GM12878 (cell line): ENCODE data around the gene KATNB1. TPM values are rescaled to one million over a fixed set of nuclear protein-coding genes. Genes with fewer than 3 reads are reported as not detected.

Experiments
- ATAC-seq: fragments of 200-7000 bp; cut with Tn5 transposase; 3 replicates; pipeline ENCODE4 v1.9.1; 2020; ENCODE audit warnings: mild to moderate bottlenecking, moderate library complexity
- BruUV-seq: library from RNA; stranded (reverse); fragments of 400-500 nt; replicated peaks from 2 replicates; lab custom pipeline; 2021; lab: Mats Ljungman, UMichigan
- CTCF ChIA-PET: fragments of 300-600 bp; sonication (Branson Sonifier 250); formaldehyde crosslinking; extraction: SDS; loops from one replicate; lab custom pipeline; 2021; ENCODE audit warnings: inconsistent platforms; lab: Yijun Ruan, JAX
- POLR2A ChIA-PET: fragments of 350-600 bp; formaldehyde crosslinking; extraction: SDS; loops from one replicate; lab custom pipeline; 2021; ENCODE audit warnings: inconsistent platforms; lab: Charles Lee
- RAD21 ChIA-PET: fragments of 300-600 bp; sonication (Branson Sonifier 250); formaldehyde crosslinking; loops from one replicate; lab custom pipeline; 2023; ENCODE audit warnings: antibody characterized with exemption; ENCODE audit not compliant: unreplicated experiment; lab: Charles Lee
- SMC1A ChIA-PET: fragments of 300-600 bp; sonication (Branson Sonifier 250); formaldehyde crosslinking; loops from one replicate; lab custom pipeline; 2023; ENCODE audit not compliant: unreplicated experiment, uncharacterized antibody; lab: Charles Lee
- DNase-seq: peaks from one replicate; pipeline ENCODE4 v3.0.0-alpha.2; 2011; ENCODE audit warnings: low read depth, low spot score
- FAIRE-seq: peaks from 3 replicates; lab custom pipeline; 2011; peaks lifted over from hg19 to GRCh38; lab: Jason Lieb, UNC
- H2AFZ ChIP-seq: 2 replicates; pipeline ENCODE4 v1.6.0; 2011; ENCODE audit warnings: low read depth, low read length, control low read depth; ENCODE audit not compliant: control insufficient read depth
- H3K27ac ChIP-seq: 2 replicates; pipeline ENCODE4 v1.5.1; 2011; ENCODE audit warnings: control low read depth; ENCODE audit not compliant: control insufficient read depth, insufficient read depth
- H3K27me3 ChIP-seq, 2 experiments: replicated peaks in 1 of 2; 2 replicates each; pipeline versions ENCODE4 v1.6.0 to v1.6.1; 2011; ENCODE audit warnings: low read length in 1 of 2; ENCODE audit not compliant: control insufficient read depth in 2 of 2, insufficient read depth in 2 of 2
- H3K36me3 ChIP-seq, 2 experiments: 2 replicates each; pipeline ENCODE4 v1.5.1; 2011; ENCODE audit warnings: low read length in 1 of 2; ENCODE audit not compliant: control insufficient read depth in 2 of 2, insufficient read depth in 2 of 2
- H3K4me1 ChIP-seq: 2 replicates; pipeline ENCODE4 v1.6.1; 2011; ENCODE audit warnings: mild to moderate bottlenecking, low read length, moderate library complexity, mixed read lengths; ENCODE audit not compliant: control insufficient read depth, insufficient read depth
- H3K4me2 ChIP-seq: 2 replicates; pipeline ENCODE4 v1.6.0; 2011; ENCODE audit warnings: control low read depth; ENCODE audit not compliant: control insufficient read depth, insufficient read depth
- H3K4me3 ChIP-seq: fragments of 200-600 bp; sonication (generic); 2 replicates; pipeline ENCODE4 v1.5.1; 2016
- H3K79me2 ChIP-seq: 2 replicates; pipeline ENCODE4 v1.6.0; 2011; ENCODE audit warnings: low read length; ENCODE audit not compliant: control insufficient read depth, insufficient read depth
- H3K9ac ChIP-seq: 2 replicates; pipeline ENCODE4 v1.8.0; 2011; ENCODE audit warnings: low read length, control low read depth, mixed read lengths; ENCODE audit not compliant: control insufficient read depth, insufficient read depth
- H3K9me3 ChIP-seq: replicated peaks from 3 replicates; pipeline ENCODE4 v1.5.1; 2011; ENCODE audit warnings: mild to moderate bottlenecking, low read length; ENCODE audit not compliant: control insufficient read depth, insufficient read depth
- H4K20me1 ChIP-seq: 2 replicates; pipeline ENCODE4 v1.6.0; 2011; ENCODE audit not compliant: control insufficient read depth, insufficient read depth
- CBX3 ChIP-seq: fragments of 200-600 bp; sonication (generic); IDR thresholded peaks from 2 replicates; pipeline ENCODE4 v1.6.1; 2016; ENCODE audit warnings: low read depth, borderline replicate concordance
- KDM1A ChIP-seq: fragments of 200-600 bp; sonication (generic); IDR thresholded peaks from 2 replicates; pipeline ENCODE4 v1.6.1; 2016; ENCODE audit warnings: borderline replicate concordance
- NBN ChIP-seq: fragments of 450-650 bp; IDR thresholded peaks from 2 replicates; pipeline ENCODE4 v1.6.1; 2016
- NFXL1 ChIP-seq: fragments of 450-650 bp; IDR thresholded peaks from 2 replicates; pipeline ENCODE4 v1.6.1; 2017; ENCODE audit warnings: antibody characterized with exemption, mild to moderate bottlenecking, borderline replicate concordance
- NR2C2 ChIP-seq: IDR thresholded peaks from 2 replicates; pipeline ENCODE4 v1.6.1; 2011; ENCODE audit warnings: borderline replicate concordance, low read depth; ENCODE audit not compliant: control insufficient read depth, insufficient read length
- RB1 ChIP-seq: fragments of 450-650 bp; formaldehyde crosslinking; IDR thresholded peaks from 2 replicates; pipeline ENCODE4 v1.6.1; 2017; ENCODE audit warnings: mild to moderate bottlenecking, borderline replicate concordance
- RFX5 ChIP-seq: IDR thresholded peaks from 2 replicates; pipeline ENCODE4 v1.6.1; 2011; ENCODE audit warnings: low read depth, low read length, improper control_type of control experiment
- STAT1 ChIP-seq: fragments of 450-650 bp; conservative IDR thresholded peaks from 2 replicates; pipeline ENCODE4 v1.6.1; 2014; ENCODE audit warnings: antibody characterized with exemption, mild to moderate bottlenecking
- WRNIP1 ChIP-seq: IDR thresholded peaks from 2 replicates; pipeline ENCODE4 v1.6.1; 2011; ENCODE audit warnings: low read depth, low read length, improper control_type of control experiment, borderline replicate concordance
- YY1 ChIP-seq: IDR thresholded peaks from 2 replicates; pipeline ENCODE4 v1.6.1; 2011; ENCODE audit warnings: low read depth, mild to moderate bottlenecking, low read length
- WGBS: methylation state at CpG from one replicate; pipeline ENCODE4 v1.1.6; 2016; ENCODE audit warnings: low lambda C conversion rate; ENCODE audit not compliant: insufficient replicate concordance, insufficient coverage; ENCODE audit errors: missing lambda C conversion rate; 5-methylcytosine and 5-hydroxymethylcytosine counted together
- in situ Hi-C: fragments of 300-500 bp; cut with MboI; formaldehyde crosslinking; loops from 9 replicates; pipeline ENCODE4 v1.14.3; 2018; ENCODE audit warnings: mixed read lengths
- intact Hi-C: fragments of 100-400 bp; cut with micrococcal nuclease; formaldehyde crosslinking; loops from one replicate; pipeline ENCODE4 v1.14.2; 2022; ENCODE audit not compliant: unreplicated experiment
- polyA plus RNA-seq, 11 experiments: library from polyadenylated mRNA; depleted of rRNA in 4 of 11; unstranded in 6 of 11; stranded (reverse) in 5 of 11; fragments of >200 nt; fragmentation: Nextera tagmentation in 4 of 11; fragmentation: Illumina TruSeq in 1 of 11; extraction: Ambion mirVana in 4 of 11; extraction: Trizol in 1 of 11; gene quantifications; 1 replicate in 1 of 11; 2 replicates in 10 of 11; pipeline versions ENCODE4 v1.2.1 to v1.2.3, GENCODE V29; 2011 to 2016; ENCODE audit warnings: inconsistent platforms in 2 of 11, missing spikeins in 2 of 11, low read depth in 1 of 11
- total RNA-seq, 4 experiments: library from RNA; depleted of rRNA in 3 of 4; stranded (reverse); fragments of >200 nt in 3 of 4; fragmentation: Illumina TruSeq in 1 of 4; extraction: Trizol in 1 of 4; gene quantifications; 2 replicates each; pipeline versions ENCODE4 v1.2.1 to v1.2.3, GENCODE V29; 2013 to 2021
- TF ChIP-seq, protein P1 (sequence below): IDR thresholded peaks from 2 replicates; pipeline ENCODE4 v1.6.1; 2012; ENCODE audit warnings: low read depth, low read length, improper control_type of control experiment
- TF ChIP-seq, protein P2 (sequence below): fragments of 450-650 bp; IDR thresholded peaks from 2 replicates; pipeline ENCODE4 v1.6.1; 2017; ENCODE audit warnings: mild to moderate bottlenecking

Gene KATNB1
- total and polyA plus RNA-seq, 10 of the 15 experiments (the other 5 are each of a cell fraction or from before 2014, with no cell fraction given), result 0.71 to 46.5 (median 19.5) TPM

- Histone ChIP-seq H3K4me2 (no peak overlapping the region), H3K4me3 (no peak overlapping the region), H3K27me3 (no peaks in the 10 kb centered on the region; a peak in 1 of 4 replicates), H3K9ac (no peak overlapping the region), H3K27ac (no peak overlapping the region), H2AFZ (no peak overlapping the region), H3K79me2 (no peaks in the 10 kb centered on the region), H3K9me3 (no peaks in the 10 kb centered on the region), H4K20me1 (no peaks in the 10 kb centered on the region), H3K36me3 (no peaks in the 10 kb centered on the region), H3K4me1 (no peaks in the 10 kb centered on the region)
- in situ Hi-C loops, result no loop called here
- CTCF ChIA-PET, result no interaction called here
- DNase-seq (no peak), FAIRE-seq (no peak), ATAC-seq (no peak)
- WGBS, result 46% methylated on average over 7 of the region's 7 CpGs
- no peak for TF ChIP-seq NFXL1
- TF ChIP-seq, protein P1, sequence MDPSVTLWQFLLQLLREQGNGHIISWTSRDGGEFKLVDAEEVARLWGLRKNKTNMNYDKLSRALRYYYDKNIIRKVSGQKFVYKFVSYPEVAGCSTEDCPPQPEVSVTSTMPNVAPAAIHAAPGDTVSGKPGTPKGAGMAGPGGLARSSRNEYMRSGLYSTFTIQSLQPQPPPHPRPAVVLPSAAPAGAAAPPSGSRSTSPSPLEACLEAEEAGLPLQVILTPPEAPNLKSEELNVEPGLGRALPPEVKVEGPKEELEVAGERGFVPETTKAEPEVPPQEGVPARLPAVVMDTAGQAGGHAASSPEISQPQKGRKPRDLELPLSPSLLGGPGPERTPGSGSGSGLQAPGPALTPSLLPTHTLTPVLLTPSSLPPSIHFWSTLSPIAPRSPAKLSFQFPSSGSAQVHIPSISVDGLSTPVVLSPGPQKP, result no peak
- BruUV-seq, result no TSS peak
- RAD21 ChIA-PET, result interaction anchor here (0.8 kb wide), 1 partner anchor 26 kb away, joined by 5 read pairs; no protein-coding TSS in a partner anchor
- intact Hi-C loops, result no loop called here
- SMC1A ChIA-PET, result interaction anchor here (0.9 kb wide), 1 partner anchor 10 kb away, joined by 3 read pairs; no protein-coding TSS in a partner anchor
- POLR2A ChIA-PET, result no interaction called here
Measured at GRCh38 chr16:57699899-57700298, 35.7 kb upstream of the KATNB1 start.

GRCh38 chr16:57700781-57701551, 34.6 kb upstream of the KATNB1 start:
- Histone ChIP-seq H3K27me3 (no peaks in the 10 kb centered on the region; a peak in 1 of 4 replicates), H3K36me3 (no peaks in the 10 kb centered on the region), H3K9ac (no peak overlapping the region), H4K20me1 (no peaks in the 10 kb centered on the region), H3K9me3 (no peaks in the 10 kb centered on the region), H2AFZ (no peak overlapping the region), H3K79me2 (no peaks in the 10 kb centered on the region), H3K4me2 (no peak overlapping the region), H3K4me3 (no peak overlapping the region), H3K4me1 (no peaks in the 10 kb centered on the region), H3K27ac (no peak overlapping the region)
- SMC1A ChIA-PET, result no interaction called here
- in situ Hi-C loops (no loop called here), intact Hi-C loops (no loop called here)
- CTCF ChIA-PET, result no interaction called here
- FAIRE-seq (no peak), ATAC-seq (no peak), DNase-seq (no peak)
- RAD21 ChIA-PET, result interaction anchor here (0.8 kb wide), 1 partner anchor 25 kb away, joined by 5 read pairs; no protein-coding TSS in a partner anchor
- TF ChIP-seq STAT1 (no peak), NR2C2 (no peak), RFX5 (no peak), RB1 (no peak), CBX3 (no peak), KDM1A (no peak), WRNIP1 (no peak), YY1 (no peak), NBN (no peak)
- TF ChIP-seq, protein P2, sequence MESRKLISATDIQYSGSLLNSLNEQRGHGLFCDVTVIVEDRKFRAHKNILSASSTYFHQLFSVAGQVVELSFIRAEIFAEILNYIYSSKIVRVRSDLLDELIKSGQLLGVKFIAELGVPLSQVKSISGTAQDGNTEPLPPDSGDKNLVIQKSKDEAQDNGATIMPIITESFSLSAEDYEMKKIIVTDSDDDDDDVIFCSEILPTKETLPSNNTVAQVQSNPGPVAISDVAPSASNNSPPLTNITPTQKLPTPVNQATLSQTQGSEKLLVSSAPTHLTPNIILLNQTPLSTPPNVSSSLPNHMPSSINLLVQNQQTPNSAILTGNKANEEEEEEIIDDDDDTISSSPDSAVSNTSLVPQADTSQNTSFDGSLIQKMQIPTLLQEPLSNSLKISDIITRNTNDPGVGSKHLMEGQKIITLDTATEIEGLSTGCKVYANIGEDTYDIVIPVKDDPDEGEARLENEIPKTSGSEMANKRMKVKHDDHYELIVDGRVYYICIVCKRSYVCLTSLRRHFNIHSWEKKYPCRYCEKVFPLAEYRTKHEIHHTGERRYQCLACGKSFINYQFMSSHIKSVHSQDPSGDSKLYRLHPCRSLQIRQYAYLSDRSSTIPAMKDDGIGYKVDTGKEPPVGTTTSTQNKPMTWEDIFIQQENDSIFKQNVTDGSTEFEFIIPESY, result no peak
- BruUV-seq, result no TSS peak
- POLR2A ChIA-PET, result no interaction called here
- WGBS, result 41% methylated on average over 10 of the region's 10 CpGs
